ENCODE results near the gene RNF207. TPM values are rescaled to one million over a fixed set of nuclear protein-coding genes. Genes with fewer than 3 reads are reported as not detected.
A peak's percentile ranks its signal among the peaks of the same experiment; 100 is the strongest.

Gene RNF207
- total and polyA plus RNA-seq, 2 of the 4 experiments (the other 2 are of a cell fraction), result 2.7 to 17.2 TPM

DNA sequence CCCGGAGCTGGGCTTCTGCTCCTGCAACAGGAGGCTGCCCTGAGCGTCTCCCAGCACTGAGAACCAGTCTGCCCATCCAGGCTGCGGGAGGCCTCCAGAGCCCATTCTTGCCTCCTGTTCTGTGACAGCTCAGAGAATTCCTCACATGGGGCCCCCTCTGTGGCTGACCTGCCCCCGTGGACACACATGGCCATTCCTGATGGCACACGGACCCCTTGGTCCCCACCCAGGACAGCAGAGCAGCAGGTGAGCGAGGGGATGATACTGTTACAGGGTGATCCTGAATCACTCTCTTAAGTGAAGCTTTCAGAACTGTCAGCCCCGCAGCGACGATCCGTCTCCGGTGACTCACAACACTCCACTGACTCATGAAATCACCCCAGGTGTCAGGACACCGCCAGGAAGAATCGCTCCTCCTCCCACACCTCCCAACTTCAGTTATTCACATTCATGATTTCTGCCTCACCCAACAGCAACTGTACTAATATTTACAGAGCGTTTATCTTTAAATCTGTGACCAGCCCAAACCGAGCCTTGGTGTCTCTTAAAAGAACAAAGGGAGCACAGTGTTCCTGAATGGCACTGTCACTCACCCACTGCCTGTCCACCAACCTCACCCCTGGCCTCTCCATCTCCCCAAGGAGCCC lies 48.3 kb upstream of the RNF207 start:
- H3K9me3 ChIP-seq (ENCODE audit: control insufficient read depth, insufficient read depth, low read length), result no peaks in the 10 kb centered on the region
- no peak overlapping the region for H3K14ac ChIP-seq (replicated peaks; ENCODE audit: low read depth, low read length)
- H3K4me3 ChIP-seq (ENCODE audit: insufficient read depth, low read depth, low read length), result no peak overlapping the region
- H4K91ac ChIP-seq (ENCODE audit: insufficient read depth, low read depth, low read length), result no peak overlapping the region
- BruUV-seq (replicated peaks), result no TSS peak
- no peak overlapping the region for H2BK15ac ChIP-seq (ENCODE audit: low read depth, low read length)
- no peak overlapping the region for H2AK5ac ChIP-seq (ENCODE audit: low read depth, low read length)
- WGBS, 2 experiments (ENCODE audit: extremely low coverage in 2 of 2, insufficient read length in 1 of 2), result 57% methylated on average over 11 of the region's 15 CpGs; no CpG with 5 or more reads in 1 of the 2 experiments
- H3K27me3 ChIP-seq (ENCODE audit: control insufficient read depth, insufficient read depth, low read length), result peaks cover 11% of the 10 kb centered on the region; the same call in 1 of the 2 replicates
- no peak overlapping the region for H3K56ac ChIP-seq (ENCODE audit: extremely low read depth, insufficient read depth, low read length)
- DNase-seq, result peak; percentile 47
- no peak overlapping the region for H3K18ac ChIP-seq (ENCODE audit: low read depth, low read length)
- H2AK9ac ChIP-seq (replicated peaks; ENCODE audit: low read depth, low read length, poor library complexity), result peak overlapping the region; percentile 16
- peak overlapping the region; percentile 43 for H2AFZ ChIP-seq (replicated peaks; ENCODE audit: low read length, poor library complexity)
- H3K9me1 ChIP-seq (ENCODE audit: insufficient read depth, low read length), result no peaks in the 10 kb centered on the region
- in situ Hi-C loops (cut with MboI; ENCODE audit: low sequenced_read_pairs) (no loop called here), dilution Hi-C loops (cut with HindIII; ENCODE audit: low sequenced_read_pairs, unreplicated experiment) (no loop called here), intact Hi-C loops (cut with micrococcal nuclease) (no loop called here)
- H2BK120ac ChIP-seq (ENCODE audit: low read depth, low read length), result no peak overlapping the region
- no peaks in the 10 kb centered on the region for H3K4me1 ChIP-seq (ENCODE audit: control insufficient read depth, insufficient read depth, low read length)
- ATAC-seq (ENCODE audit: low read depth), result peak; percentile 21; the same call in 1 of the 2 replicates
- H4K20me1 ChIP-seq (ENCODE audit: insufficient read depth, low read length), result peaks cover 3% of the 10 kb centered on the region; the same call in 1 of the 2 replicates
- H3K9ac ChIP-seq (ENCODE audit: low read depth, low read length), result no peak overlapping the region
- no peak overlapping the region for H3K4ac ChIP-seq (ENCODE audit: low read depth, low read length)
- no peak overlapping the region for H2BK20ac ChIP-seq (ENCODE audit: low read depth, low read length)
- H3K23ac ChIP-seq (ENCODE audit: low read depth, low read length), result no peak overlapping the region
- TF ChIP-seq MXI1 (IDR thresholded peaks at IDR 0.05; ENCODE audit: borderline replicate concordance, low read depth, low read length) (no peak), RCOR1 (IDR thresholded peaks at IDR 0.05; ENCODE audit: insufficient replicate concordance, low read length) (no peak), FOS (IDR thresholded peaks at IDR 0.05; ENCODE audit: low read depth, low read length) (0 out of 2 replicates have a peak, but pooled peaks have one; percentile 13), RFX5 (IDR thresholded peaks at IDR 0.05; ENCODE audit: low read depth, low read length) (no peak), MAZ (IDR thresholded peaks at IDR 0.05; ENCODE audit: borderline replicate concordance, low read depth, low read length) (no peak), CEBPB (IDR thresholded peaks at IDR 0.05; ENCODE audit: low read depth, low read length) (no peak), POLR2A (IDR thresholded peaks at IDR 0.05; ENCODE audit: low read depth, low read length) (no peak)
- TF ChIP-seq, protein P1, sequence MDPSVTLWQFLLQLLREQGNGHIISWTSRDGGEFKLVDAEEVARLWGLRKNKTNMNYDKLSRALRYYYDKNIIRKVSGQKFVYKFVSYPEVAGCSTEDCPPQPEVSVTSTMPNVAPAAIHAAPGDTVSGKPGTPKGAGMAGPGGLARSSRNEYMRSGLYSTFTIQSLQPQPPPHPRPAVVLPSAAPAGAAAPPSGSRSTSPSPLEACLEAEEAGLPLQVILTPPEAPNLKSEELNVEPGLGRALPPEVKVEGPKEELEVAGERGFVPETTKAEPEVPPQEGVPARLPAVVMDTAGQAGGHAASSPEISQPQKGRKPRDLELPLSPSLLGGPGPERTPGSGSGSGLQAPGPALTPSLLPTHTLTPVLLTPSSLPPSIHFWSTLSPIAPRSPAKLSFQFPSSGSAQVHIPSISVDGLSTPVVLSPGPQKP (IDR thresholded peaks at IDR 0.05; ENCODE audit: borderline replicate concordance, low read depth, low read length), result no peak
- TF ChIP-seq, protein P2, sequence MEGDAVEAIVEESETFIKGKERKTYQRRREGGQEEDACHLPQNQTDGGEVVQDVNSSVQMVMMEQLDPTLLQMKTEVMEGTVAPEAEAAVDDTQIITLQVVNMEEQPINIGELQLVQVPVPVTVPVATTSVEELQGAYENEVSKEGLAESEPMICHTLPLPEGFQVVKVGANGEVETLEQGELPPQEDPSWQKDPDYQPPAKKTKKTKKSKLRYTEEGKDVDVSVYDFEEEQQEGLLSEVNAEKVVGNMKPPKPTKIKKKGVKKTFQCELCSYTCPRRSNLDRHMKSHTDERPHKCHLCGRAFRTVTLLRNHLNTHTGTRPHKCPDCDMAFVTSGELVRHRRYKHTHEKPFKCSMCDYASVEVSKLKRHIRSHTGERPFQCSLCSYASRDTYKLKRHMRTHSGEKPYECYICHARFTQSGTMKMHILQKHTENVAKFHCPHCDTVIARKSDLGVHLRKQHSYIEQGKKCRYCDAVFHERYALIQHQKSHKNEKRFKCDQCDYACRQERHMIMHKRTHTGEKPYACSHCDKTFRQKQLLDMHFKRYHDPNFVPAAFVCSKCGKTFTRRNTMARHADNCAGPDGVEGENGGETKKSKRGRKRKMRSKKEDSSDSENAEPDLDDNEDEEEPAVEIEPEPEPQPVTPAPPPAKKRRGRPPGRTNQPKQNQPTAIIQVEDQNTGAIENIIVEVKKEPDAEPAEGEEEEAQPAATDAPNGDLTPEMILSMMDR (conservative IDR thresholded peaks at IDR 0.05; ENCODE audit: low read depth, low read length), result no peak
- H4K8ac ChIP-seq (ENCODE audit: low read depth in 2 of 2, low read length in 2 of 2), result no peak overlapping the region
- no peaks in the 10 kb centered on the region for H3K79me1 ChIP-seq (ENCODE audit: low read depth in 1 of 2, low read length in 2 of 2)
- CTCF ChIA-PET, result no interaction called here
- no peak overlapping the region for H3K27ac ChIP-seq (ENCODE audit: insufficient read depth, low read length)
- no peak overlapping the region for H3K4me2 ChIP-seq (ENCODE audit: low read depth, low read length)
- no peak overlapping the region for H2BK5ac ChIP-seq (ENCODE audit: low read depth, low read length, poor library complexity, severe bottlenecking)
- no peaks in the 10 kb centered on the region for H3K36me3 ChIP-seq (ENCODE audit: control insufficient read depth, insufficient read depth, low read length)
- POLR2A ChIA-PET (ENCODE audit: unreplicated experiment), result interaction anchor here (0.6 kb wide), 1 partner anchor 17 kb away, joined by 3 read pairs; no protein-coding TSS in a partner anchor
- H4K5ac ChIP-seq (ENCODE audit: low read depth, low read length), result no peak overlapping the region
